Cardiac fibroblast (primary cell): ENCODE measurements around the gene FAM177B.
A peak's percentile ranks its signal among the peaks of the same experiment; 100 is the strongest.

Experiments used
- DNase-seq, 2 donors: peaks; one replicate each; pipeline versions ENCODE4 v3.0.0 to v3.0.0-alpha.2; 2010; ENCODE audit warnings: low read depth in 2 of 2
- H3K4me3 ChIP-seq, 2 donors: replicated peaks in 1 of 2; 1 replicate in 1 of 2; 2 replicates in 1 of 2; pipeline ENCODE4 v1.5.1; 2011; ENCODE audit warnings: low read depth in 2 of 2, low read length in 2 of 2, mild to moderate bottlenecking in 2 of 2, moderate library complexity in 1 of 2
- TF ChIP-seq, protein P1 (sequence below): IDR thresholded peaks from one replicate; pipeline ENCODE4 v1.5.1; 2011; ENCODE audit warnings: low read depth, mild to moderate bottlenecking, low read length, inconsistent platforms

Gene FAM177B

DNA sequence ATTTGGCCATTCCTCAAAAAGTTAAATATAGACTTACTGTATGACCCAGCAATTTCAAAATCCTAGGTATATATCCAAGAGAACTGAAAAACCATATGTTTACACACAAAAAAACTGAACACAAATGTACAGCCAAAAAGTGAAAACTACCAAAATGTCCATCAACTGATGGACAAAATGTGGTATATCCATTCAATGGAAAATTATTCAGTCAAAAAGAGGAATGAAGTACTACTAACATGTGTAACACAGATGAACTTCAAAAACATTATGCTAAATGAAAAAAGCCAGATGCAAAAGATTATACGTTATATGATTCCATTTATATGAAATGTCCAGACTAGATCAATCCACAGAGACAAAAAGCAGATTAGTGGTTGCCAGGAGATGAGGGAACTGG is 32.7 kb upstream of the FAM177B start:
- DNase-seq: no peak
- TF ChIP-seq, protein P1, sequence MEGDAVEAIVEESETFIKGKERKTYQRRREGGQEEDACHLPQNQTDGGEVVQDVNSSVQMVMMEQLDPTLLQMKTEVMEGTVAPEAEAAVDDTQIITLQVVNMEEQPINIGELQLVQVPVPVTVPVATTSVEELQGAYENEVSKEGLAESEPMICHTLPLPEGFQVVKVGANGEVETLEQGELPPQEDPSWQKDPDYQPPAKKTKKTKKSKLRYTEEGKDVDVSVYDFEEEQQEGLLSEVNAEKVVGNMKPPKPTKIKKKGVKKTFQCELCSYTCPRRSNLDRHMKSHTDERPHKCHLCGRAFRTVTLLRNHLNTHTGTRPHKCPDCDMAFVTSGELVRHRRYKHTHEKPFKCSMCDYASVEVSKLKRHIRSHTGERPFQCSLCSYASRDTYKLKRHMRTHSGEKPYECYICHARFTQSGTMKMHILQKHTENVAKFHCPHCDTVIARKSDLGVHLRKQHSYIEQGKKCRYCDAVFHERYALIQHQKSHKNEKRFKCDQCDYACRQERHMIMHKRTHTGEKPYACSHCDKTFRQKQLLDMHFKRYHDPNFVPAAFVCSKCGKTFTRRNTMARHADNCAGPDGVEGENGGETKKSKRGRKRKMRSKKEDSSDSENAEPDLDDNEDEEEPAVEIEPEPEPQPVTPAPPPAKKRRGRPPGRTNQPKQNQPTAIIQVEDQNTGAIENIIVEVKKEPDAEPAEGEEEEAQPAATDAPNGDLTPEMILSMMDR: no peak
- H3K4me3 ChIP-seq: no peak overlapping the region

GRCh38 chr1:222706815-222707214 is 30.2 kb upstream of the FAM177B start:
- no peak overlapping the region for H3K4me3 ChIP-seq
- DNase-seq: no peak
- TF ChIP-seq, protein P1: peak; percentile 6

- H3K4me3 ChIP-seq: no peak overlapping the region
Measured at GRCh38 chr1:222709700-222710153, 27.3 kb upstream of the FAM177B start.

DNA sequence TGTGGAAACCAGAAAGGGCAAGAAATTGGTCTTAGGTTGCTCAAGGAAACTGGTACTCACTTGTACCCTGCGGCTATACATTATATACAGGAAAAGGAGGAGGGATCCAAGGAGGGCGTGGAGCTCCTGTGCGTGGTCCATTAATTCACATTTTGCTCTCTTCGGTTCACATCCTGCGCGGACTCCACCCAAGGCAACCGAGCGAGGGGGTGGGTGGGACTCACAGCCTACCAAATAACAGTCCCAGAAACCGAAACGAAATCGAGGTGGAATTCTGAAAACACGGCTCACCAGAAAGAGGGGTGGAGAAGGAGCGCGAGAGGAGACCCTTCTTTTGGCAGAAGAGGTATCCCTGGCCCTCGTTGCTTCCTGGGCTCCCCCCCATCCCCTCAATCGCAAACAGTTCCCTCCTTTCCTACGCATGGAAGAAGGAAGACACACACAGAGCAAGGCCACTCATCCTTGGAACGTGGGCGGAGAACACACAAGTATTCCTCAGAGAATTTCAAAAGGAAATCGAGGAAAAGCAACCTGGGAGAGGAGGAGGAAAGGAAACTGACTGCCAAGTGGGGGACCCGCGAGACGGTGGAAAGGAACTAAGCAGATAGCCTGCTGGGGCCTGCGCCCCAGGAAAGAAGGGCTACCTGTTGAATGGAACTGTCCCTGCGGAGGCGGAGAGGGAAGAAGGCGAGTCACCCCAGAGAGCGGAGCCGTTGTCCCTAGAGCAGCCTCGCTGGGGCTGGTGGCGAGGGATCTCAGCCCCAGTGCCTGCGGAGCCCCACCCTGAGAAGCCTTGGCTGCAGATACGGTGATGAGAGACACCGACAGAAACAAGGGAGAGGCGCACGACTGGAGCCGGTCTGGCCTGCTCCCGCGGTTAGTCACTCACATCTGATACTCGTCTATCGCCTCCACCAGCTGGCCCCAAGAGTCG is 25.4 kb upstream of the FAM177B start:
- TF ChIP-seq, protein P1: no peak
- peak; percentile 63 for DNase-seq
- peak overlapping the region; percentile 86 to 97 for H3K4me3 ChIP-seq

More at GRCh38 chr1:222709700-222710153, 27.3 kb upstream of the FAM177B start:
- TF ChIP-seq, protein P1: no peak
- peak in 1 of 2 donors; percentile 11 for DNase-seq

- peak within 1 kb of the TSS; percentile 86 to 97 for H3K4me3 ChIP-seq
- TF ChIP-seq, protein P1: no peak
- peak; percentile 86 to 88 for DNase-seq
Measured at GRCh38 chr1:222712253-222713090, 24.5 kb upstream of the FAM177B start, which contains the start of the genes AIDA and BROX. Gene AIDA, minus strand, starts transcription at chr1:222712491. Its CDS starts 174 bp downstream, at chr1:222712317. Gene BROX, plus strand, starts transcription at chr1:222712564. Its CDS starts 3,136 bp downstream, at chr1:222715700.
